Activated T-helper 1 cell treated with Interleukin-2 at 50 U/mL for 16 hours (primary cell): ENCODE results near the gene FBXL16.

Experiments used
- DNase-seq: peaks from one replicate; pipeline ENCODE4 v3.0.0-alpha.2; 2020; ENCODE audit warnings: low read depth

FBXL16 gene

GRCh38 chr16:734981-735881 lies 29.6 kb upstream of the FBXL16 start:
- no peak for DNase-seq

DNA sequence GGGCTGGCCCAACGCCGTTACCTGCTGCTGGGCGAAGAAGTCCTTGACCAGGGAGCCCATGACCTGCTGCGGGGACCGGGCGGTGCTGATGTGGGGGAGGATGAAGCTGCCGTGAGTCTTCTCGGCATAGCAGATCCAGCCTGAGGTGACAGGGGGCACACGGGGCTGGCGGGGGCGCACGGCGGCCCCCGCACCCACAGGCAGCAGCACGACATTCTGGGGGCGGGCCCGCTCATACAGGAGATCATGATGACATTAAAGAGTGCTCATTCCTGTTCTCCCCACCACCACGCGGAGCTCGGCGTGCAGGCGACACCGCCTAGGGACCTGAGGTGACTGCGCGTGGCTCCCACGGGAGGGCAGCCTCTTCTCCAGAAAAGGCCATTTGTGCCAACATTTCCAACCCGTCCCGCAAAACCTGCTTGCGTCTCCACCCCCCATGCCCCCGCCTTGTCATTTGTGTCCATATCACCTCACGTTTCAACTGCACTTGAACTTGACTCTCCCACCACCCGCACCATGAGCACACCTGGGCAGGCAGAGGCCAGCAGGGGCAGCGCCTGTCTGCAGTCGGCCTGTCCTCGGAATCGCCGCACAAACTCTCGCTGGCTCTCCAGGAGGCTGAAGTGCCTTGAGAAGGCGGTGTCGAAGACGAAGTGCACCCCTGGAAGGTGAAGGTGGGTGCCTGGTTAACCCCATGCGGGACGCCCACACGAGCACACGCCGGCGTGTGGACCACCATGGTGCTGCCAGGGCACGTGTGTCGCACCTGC lies 28.8 kb upstream of the FBXL16 start:
- no peak for DNase-seq

GRCh38 chr16:733382-734207 lies 28.0 kb upstream of the FBXL16 start:
- no peak for DNase-seq

DNA sequence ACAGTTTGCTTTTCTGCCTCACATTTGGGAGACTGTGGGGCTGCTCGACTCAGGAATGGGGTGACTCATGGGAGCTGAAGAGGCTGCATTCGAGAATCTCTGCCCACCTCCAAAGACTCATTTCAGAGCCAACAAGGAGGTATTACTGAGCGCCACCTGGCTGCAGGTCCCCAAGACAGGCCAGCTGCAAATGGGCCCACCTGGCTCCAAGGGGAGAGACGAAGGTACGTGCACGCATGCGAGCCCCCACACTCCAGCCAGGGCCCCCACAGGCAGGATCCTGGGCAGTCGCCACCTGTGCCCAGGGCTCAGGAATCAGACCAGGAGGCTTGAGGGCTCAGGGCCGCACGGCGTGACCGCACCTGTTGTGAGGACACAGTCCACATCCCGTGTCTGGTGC lies 27.3 kb upstream of the FBXL16 start:
- no peak for DNase-seq

DNA sequence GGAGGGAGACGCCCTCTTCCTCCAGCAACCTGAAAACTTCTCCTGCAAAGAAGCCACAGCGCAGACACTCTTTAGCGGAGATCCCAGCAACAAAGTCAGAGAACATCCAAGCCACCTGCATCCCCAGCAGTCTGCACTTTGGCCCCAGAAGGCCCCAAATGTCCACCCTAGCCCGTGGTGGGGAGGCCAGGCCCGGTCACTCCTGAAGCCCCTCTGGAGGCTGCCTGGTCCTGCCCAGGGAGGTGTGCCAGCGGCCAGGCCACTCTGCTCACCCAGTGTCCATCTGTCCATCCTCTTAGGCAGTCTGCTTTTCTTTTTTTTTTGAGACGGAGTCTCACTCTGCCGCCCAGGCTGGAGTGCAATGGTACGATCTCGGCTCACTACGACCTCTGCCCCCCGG lies 26.7 kb upstream of the FBXL16 start:
- no peak for DNase-seq

GRCh38 chr16:730666-731509 lies 25.3 kb upstream of the FBXL16 start:
- DNase-seq = no peak

- no peak for DNase-seq
Measured at GRCh38 chr16:729768-730665, 24.4 kb upstream of the FBXL16 start.

- DNase-seq = no peak
Measured at GRCh38 chr16:728890-729744, 23.5 kb upstream of the FBXL16 start.

GRCh38 chr16:728131-728889 lies 22.7 kb upstream of the FBXL16 start:
- peak; percentile 47 for DNase-seq

DNA sequence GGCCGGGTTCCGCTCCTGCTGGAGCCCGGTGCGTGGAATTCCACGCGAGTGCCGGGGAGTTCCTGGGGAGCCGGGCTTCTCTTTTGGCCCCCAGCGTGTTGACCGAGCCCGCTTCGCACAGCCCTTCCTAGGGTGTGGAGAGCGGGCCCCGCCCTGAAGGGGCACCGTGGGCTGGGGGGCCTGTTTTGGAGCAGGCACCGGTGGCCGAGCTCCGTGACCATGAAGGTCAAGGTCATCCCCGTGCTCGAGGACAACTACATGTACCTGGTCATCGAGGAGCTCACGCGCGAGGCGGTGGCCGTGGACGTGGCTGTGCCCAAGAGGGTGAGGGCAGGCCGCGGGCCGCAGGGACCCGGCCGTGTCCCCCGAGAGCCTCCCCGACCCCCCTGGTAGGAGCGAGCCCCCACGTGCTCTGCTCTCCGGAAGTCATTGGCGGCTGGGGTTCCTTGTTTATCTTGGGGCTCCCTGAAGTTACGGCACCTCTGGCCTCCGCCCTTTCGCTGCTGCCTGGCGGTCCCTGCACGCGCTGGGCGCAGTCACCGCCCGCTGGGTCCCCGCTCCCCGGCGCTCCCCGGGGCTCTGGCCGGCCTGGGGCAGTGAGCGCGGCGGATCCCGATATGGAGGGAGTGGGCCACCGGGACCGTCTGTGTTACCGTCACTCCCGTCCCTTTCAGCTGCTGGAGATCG lies 21.8 kb upstream of the FBXL16 start:
- DNase-seq = no peak

DNA sequence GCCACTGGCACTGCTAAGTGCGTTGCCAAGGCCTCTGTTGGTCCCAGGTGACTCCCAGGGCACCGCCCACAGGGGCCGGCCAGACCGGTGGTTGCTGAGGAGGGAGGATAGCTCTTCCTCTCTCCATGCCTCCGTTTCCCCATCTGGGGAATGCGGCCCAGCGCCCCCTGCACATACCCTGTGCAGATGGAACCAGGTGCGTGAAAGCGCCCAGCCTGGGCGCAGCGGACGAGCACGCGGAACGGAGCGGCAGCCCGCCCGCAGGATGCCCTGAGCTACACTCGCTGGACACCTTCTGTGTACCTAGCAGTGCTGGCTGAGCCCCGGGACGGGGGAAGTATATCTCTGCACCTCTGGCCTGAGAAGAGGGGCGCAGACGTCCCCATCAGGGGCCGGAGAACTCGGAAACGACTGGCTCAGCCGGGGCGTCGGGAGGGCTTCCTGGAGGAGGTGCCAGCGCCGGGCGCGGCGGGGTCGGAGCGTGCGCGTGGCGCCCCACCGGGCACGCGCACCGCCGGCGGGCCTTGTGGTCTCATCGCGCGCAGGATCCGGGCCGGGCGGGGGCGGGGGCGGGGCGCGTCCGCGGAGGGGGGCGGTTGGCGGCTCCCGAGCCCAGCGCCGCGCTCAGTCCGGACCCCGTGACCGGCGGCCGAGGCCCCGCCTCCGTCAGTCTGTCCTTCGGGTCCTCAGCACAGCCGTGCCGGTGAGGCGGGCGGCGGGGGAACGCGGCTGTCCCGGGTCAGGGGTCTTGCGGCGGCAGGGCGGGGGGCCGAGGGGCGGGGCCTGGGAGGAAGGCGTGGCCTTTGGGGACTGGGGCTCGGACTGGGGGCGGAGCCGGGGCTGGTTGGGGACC lies 21.1 kb upstream of the FBXL16 start, which contains the start of the genes CCDC78 and HAGHL:
TSS of gene CCDC78 (minus strand) at position 6 of the 853 bp plus-strand sequence. CDS start 76 bp downstream, outside the sequence.
TSS of gene HAGHL (plus strand) at position 669 of the 853 bp plus-strand sequence. CDS start 404 bp downstream, outside the sequence.
- DNase-seq = peak; percentile 49

- no peak for DNase-seq
Measured at GRCh38 chr16:726188-726437, 20.5 kb upstream of the FBXL16 start.

- no peak for DNase-seq
Measured at GRCh38 chr16:725463-726187, 20.0 kb upstream of the FBXL16 start.

- DNase-seq = no peak
Measured at GRCh38 chr16:725041-725376, 19.4 kb upstream of the FBXL16 start.

DNA sequence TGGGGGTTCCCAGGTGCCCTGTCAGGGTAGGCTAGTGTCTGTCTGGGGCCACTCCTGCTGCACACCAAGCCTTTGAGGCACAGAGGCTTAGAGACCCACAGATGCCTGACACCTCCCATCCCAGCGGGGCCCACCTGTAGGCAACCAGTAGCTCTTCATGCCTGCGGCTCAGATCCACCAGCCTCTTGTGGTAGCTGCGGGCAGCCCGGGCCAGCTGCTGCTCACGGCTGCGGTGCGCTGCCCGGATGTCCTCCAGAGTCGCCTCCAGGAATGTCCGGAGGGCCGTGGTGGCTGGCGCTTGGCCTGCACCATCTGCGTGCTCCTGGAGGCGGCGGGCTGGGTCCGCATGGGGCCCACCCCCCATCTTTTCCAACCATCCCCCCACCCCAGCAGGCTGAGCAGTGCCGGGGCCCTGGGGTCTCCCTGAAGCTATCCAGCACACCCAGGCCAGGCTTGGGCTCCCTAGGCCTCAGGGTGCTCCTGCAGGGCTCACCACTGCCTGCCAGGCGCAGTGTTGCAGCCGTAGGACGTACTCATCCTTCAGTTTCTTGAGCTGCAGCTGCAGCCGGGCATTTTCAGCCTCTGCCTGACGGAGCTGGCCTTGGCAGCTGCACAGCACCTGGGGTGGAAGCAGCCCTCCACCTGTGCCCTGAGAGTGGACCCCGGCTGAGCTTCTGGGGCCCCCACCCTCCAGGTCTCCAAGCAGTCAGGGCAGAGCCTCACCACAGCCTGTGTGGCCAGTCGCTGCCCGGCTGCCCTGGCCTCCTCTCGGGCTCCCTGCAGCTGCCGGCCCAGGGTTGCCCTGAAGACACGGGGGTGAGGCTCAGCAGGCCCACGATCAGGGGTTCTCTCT lies 18.8 kb upstream of the FBXL16 start:
- DNase-seq = no peak

- no peak for DNase-seq
Measured at GRCh38 chr16:723695-724094, 18.1 kb upstream of the FBXL16 start.
